ENCODE results near the gene SLC46A3. TPM values are rescaled to one million over a fixed set of nuclear protein-coding genes. Genes with fewer than 3 reads are reported as not detected.

The SLC46A3 gene
- total and polyA plus RNA-seq, 10 of the 15 experiments (the other 5 are each of a cell fraction or from before 2014, with no cell fraction given) = 2.9 to 15.6 (median 9.4) TPM

GRCh38 chr13:28657784-28658538, 60.8 kb downstream of the SLC46A3 start (continued):
- TF ChIP-seq SPI1 (IDR thresholded peaks at IDR 0.05; ENCODE audit: borderline replicate concordance, insufficient read depth, low read depth, low read length) = peak; percentile 89
- TF ChIP-seq PKNOX1 (IDR thresholded peaks at IDR 0.05) = peak; percentile 27
- no peak for TF ChIP-seq MEF2B (IDR thresholded peaks at IDR 0.05; ENCODE audit: partially characterized antibody, poor library complexity, severe bottlenecking)
- TF ChIP-seq SREBF1 (IDR thresholded peaks at IDR 0.05; ENCODE audit: low read length) = no peak
- no peak for TF ChIP-seq GATAD2B (conservative IDR thresholded peaks at IDR 0.05; ENCODE audit: low read depth)
- TF ChIP-seq NBN (IDR thresholded peaks at IDR 0.05) = peak; percentile 49; the same call in 1 of the 2 replicates
- peak; percentile 35; the same call in 1 of the 2 replicates for TF ChIP-seq RAD21 (IDR thresholded peaks at IDR 0.05; ENCODE audit: insufficient read depth, low read depth, low read length)
- TF ChIP-seq SIN3A (IDR thresholded peaks at IDR 0.05; ENCODE audit: low read depth, low read length) = no peak
- no peak for TF ChIP-seq KAT2A (conservative IDR thresholded peaks at IDR 0.05; ENCODE audit: control insufficient read depth, low read depth, low read length)
- TF ChIP-seq CTCF (IDR thresholded peaks at IDR 0.05 in 2 of 3, conservative IDR thresholded peaks at IDR 0.05 in 1 of 3; ENCODE audit: control insufficient read depth in 2 of 3, extremely low read depth in 1 of 3, insufficient read depth in 1 of 3, low read depth in 3 of 3, low read length in 3 of 3) = 0 out of 6 replicates have a peak, but pooled peaks of 1 of the 3 experiments have one; percentile 2
- TF ChIP-seq IRF3 (IDR thresholded peaks at IDR 0.05) = no peak
- peak; percentile 92 for TF ChIP-seq MLLT1 (IDR thresholded peaks at IDR 0.05)
- TF ChIP-seq TAF1 (IDR thresholded peaks at IDR 0.05; ENCODE audit: borderline replicate concordance, low read depth, low read length) = no peak
- TF ChIP-seq EED (IDR thresholded peaks at IDR 0.05; ENCODE audit: low read depth) = no peak
- TF ChIP-seq MXI1 (IDR thresholded peaks at IDR 0.05; ENCODE audit: low read depth, low read length) = 0 out of 2 replicates have a peak, but pooled peaks have one; percentile 35
- TF ChIP-seq ZBED1 (IDR thresholded peaks at IDR 0.05; ENCODE audit: borderline replicate concordance) = no peak
- TF ChIP-seq RELA (IDR thresholded peaks at IDR 0.05; ENCODE audit: borderline replicate concordance, partially characterized antibody) = no peak
- TF ChIP-seq MEF2A (IDR thresholded peaks at IDR 0.05; ENCODE audit: insufficient read depth, low read depth, low read length) = 0 out of 2 replicates have a peak, but pooled peaks have one; percentile 21
- no peak for TF ChIP-seq BRCA1 (IDR thresholded peaks at IDR 0.05; ENCODE audit: low read depth, low read length)
- TF ChIP-seq BACH1 (IDR thresholded peaks at IDR 0.05; ENCODE audit: borderline replicate concordance) = 0 out of 2 replicates have a peak, but pooled peaks have one; percentile 19
- TF ChIP-seq SMAD1 (IDR thresholded peaks at IDR 0.05; ENCODE audit: low read depth, partially characterized antibody) = no peak

Measured in GM12878 (cell line).